B cell (primary cell): Measurements from ENCODE around the gene MRC2.

Experiments used
- CTCF ChIP-seq: fragments of 200-600 bp; IDR thresholded peaks from one replicate; pipeline ENCODE4 v1.8.0; 2022; ENCODE audit warnings: antibody characterized with exemption, mild to moderate bottlenecking
- EZH2 ChIP-seq: IDR thresholded peaks from 2 replicates; pipeline ENCODE4 v1.6.1; 2012; ENCODE audit warnings: borderline replicate concordance, low read depth, mild to moderate bottlenecking, moderate library complexity, low read length; ENCODE audit not compliant: insufficient read depth, poor library complexity, severe bottlenecking

- no peak for TF ChIP-seq EZH2
- no peak for TF ChIP-seq CTCF
Measured at GRCh38 chr17:62653826-62654761, 26.6 kb downstream of the MRC2 start.
